Transverse colon (tissue), 3 donors: ENCODE results near the gene LIPE.

Experiments
- CTCF ChIP-seq, 5 experiments: fragments of 200-600 bp in 3 of 5; fragments of 450-650 bp in 2 of 5; sonication (generic) in 3 of 5; IDR thresholded peaks; 1 replicate in 2 of 5; 2 replicates in 3 of 5; pipeline ENCODE4 v1.5.1; 2016 to 2017; ENCODE audit warnings: antibody characterized with exemption in 5 of 5, inconsistent platforms in 3 of 5, mild to moderate bottlenecking in 2 of 5, moderate library complexity in 1 of 5
- POLR2A ChIP-seq: fragments of 450-650 bp; IDR thresholded peaks from one replicate; pipeline ENCODE4 v1.6.1; 2016; ENCODE audit warnings: antibody characterized with exemption, mild to moderate bottlenecking, moderate library complexity

GRCh38 chr19:42422901-42423461, 4.2 kb downstream of the LIPE start:
- TF ChIP-seq POLR2A (no peak), CTCF (IDR thresholded peaks at IDR 0.05) (no peak)
